ENCODE data around the gene UGT1A6.
"Not testable (repeated sequence)": the region's sequence is repeated elsewhere in the genome, so short reads cannot be mapped to it uniquely, and the experiment has no call there.

The UGT1A6 gene

DNA sequence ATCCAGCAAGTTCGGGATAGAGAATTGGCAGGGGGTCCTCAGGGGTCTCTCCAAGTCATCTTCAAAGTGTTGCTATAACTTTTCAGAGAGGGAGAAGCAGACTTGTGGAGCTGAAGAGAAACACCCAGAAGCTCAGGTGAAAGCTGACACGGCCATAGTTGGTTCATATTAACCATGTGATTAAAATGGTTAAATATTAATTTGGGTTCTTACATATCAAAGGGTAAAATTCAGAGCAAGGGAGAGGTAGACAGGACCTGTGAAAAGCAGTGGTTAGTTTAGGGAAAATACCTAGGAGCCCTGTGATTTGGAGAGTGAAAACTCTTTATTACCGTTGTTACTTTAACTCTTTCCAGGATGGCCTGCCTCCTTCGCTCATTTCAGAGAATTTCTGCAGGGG lies at the start of gene UGT1A6:
TSS of gene UGT1A6 (plus strand) at position 243 of the 400 bp plus-strand sequence. CDS start at position 358, 115 bp downstream.
- DNase-seq (ENCODE audit: low spot score): no peak

DNA sequence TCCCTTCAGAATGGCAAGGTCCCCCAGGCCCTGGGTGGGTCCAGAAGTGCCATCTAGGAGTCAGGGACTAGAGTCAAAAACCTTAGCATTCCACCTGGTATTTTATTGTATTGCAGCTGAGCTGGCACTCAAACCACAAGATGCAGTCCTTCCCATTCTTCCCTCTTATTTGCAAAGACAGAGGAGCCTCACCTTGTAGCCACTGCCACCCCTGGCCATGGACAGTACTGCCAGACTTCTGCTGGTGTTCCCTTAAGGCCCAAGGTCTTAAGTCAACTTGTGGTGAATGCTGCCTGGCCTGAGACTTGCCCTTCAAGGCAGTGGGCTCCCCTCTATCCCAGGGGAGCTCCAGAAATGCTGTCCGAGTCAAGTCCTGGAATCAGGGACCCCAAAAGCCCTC lies 49.6 kb upstream of the UGT1A6 start:
- DNase-seq (ENCODE audit: low spot score): no peak

DNA sequence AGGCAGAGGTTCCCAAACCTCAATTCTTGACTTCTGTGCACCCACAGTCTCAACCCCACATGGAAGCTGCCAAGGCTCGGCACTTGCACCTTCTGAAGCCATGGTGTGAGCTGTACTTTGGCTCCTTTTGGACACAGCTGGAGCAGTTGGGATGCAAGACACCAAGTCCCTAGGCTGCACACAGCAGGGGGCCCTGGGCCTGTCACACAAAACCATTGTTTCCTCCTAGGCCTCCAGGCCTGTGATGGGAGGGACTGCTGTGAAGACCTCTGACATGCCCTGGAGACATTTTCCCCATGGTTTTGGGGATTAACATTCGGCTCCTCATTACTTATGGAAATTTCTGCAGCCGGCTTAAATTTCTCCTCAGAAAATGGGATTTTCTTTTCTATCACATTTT lies 46.7 kb upstream of the UGT1A6 start:
- not testable (repeated sequence) for DNase-seq (ENCODE audit: low spot score)

- no peak for DNase-seq (ENCODE audit: low spot score)
Measured at GRCh38 chr2:233650981-233651380, 41.7 kb upstream of the UGT1A6 start.

GRCh38 chr2:233651430-233651829 lies 41.3 kb upstream of the UGT1A6 start:
- DNase-seq (ENCODE audit: low spot score): no peak

- no peak for DNase-seq (ENCODE audit: low spot score)
Measured at GRCh38 chr2:233654501-233654900, 38.2 kb upstream of the UGT1A6 start.

DNA sequence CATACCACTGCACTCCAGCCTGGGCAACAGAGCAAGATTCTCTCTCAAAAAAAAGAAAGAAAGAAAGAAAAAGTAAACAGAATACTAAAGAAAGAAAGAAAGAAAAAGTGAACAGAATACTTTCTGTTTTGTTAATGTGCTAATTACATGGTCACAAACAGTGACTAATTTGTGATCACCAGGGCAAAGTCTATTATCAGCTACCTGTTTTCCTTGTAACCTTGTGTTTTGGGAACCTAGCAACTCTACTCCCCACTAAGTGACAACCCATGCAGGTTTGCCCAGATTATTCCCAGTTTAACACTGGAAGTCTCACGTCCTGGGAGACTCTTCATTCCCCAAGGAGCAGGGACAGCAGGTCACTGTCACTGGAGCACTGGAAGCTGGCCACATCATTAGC lies 37.6 kb upstream of the UGT1A6 start:
- DNase-seq (ENCODE audit: low spot score): no peak

- not testable (repeated sequence) for DNase-seq (ENCODE audit: low spot score)
Measured at GRCh38 chr2:233655943-233656342, 36.7 kb upstream of the UGT1A6 start.

GRCh38 chr2:233656443-233656842 lies 36.2 kb upstream of the UGT1A6 start:
- no peak for DNase-seq (ENCODE audit: low spot score)

DNA sequence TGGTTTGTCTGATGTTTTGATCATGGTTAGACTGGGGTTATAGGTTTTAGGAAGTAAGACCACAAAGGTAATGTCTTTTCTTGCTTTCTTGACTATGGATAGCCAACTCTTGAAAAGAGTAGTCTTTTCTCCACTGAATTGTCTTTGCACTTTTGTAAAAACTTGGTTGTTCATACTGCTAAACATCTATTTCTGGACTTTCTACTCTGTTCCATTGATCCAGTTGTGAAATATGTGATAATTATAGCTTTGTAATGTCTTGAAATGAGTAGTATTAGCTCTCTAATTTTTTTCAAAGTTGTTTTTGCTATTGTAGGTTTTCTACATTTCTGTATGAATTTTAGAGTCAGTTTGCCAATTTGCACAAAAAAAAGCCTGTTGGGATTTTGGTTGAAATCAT lies 34.1 kb upstream of the UGT1A6 start:
- DNase-seq (ENCODE audit: low spot score): no peak

DNA sequence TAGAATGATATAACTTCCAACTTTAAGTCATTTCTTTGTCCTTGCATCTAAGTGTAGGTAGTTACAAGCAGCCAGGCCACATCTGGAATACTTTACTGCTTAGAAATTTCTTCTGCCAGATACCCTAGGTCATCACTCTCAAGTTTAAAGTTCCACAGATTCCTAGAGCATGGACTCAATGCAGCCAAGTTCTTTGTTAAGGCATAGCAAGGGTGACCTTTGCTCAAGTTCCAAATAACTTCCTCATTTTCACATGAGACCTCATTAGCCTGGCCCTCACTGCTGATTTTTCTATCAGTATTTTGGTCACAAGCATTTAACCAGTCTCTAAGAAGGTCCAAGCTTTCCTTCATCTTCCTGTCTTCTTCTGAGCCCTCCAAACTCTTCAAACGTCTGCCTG lies 28.8 kb upstream of the UGT1A6 start:
- no peak for DNase-seq (ENCODE audit: low spot score)

DNA sequence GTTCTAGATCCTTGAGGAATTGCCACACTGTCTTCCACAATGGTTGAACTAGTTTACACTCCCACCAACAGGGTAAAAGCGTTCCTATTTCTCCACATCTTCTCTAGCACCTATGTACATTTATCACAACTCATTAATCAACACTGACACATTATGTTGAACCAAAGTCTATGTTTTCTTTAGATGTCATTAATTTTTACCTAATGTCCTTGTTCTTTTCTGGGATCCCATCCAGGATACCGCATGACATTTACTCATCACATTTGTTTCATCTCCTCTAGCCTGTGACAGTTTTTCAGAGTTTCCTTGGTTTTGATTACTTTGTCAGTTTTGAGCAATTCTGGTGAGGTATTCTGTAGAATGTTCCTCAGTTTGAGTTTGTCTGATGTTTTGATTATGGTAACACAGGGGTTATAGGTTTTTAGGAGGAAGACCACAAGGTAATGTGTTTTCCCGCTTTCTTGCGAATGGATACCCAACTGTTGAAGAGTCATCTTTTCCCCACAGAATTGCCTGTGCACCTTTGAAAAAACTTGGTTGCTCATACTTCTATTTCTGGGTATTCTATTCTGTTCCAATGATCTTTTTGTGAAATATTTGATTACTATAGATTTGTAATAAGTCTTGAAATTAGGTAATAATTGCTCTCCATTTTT lies 24.0 kb upstream of the UGT1A6 start:
- DNase-seq (ENCODE audit: low spot score): no peak

GRCh38 chr2:233671290-233672161 lies 21.2 kb upstream of the UGT1A6 start, which contains the start of gene UGT1A9:
TSS of gene UGT1A9 (plus strand) at chr2:233671898. CDS start at chr2:233671935, 37 bp downstream.
- DNase-seq (ENCODE audit: low spot score): no peak

- DNase-seq (ENCODE audit: low spot score): no peak
Measured at GRCh38 chr2:233672886-233673285, 19.8 kb upstream of the UGT1A6 start.

GRCh38 chr2:233673896-233674295 lies 18.8 kb upstream of the UGT1A6 start:
- DNase-seq (ENCODE audit: low spot score): no peak

- no peak for DNase-seq (ENCODE audit: low spot score)
Measured at GRCh38 chr2:233674314-233674713, 18.4 kb upstream of the UGT1A6 start.

DNA sequence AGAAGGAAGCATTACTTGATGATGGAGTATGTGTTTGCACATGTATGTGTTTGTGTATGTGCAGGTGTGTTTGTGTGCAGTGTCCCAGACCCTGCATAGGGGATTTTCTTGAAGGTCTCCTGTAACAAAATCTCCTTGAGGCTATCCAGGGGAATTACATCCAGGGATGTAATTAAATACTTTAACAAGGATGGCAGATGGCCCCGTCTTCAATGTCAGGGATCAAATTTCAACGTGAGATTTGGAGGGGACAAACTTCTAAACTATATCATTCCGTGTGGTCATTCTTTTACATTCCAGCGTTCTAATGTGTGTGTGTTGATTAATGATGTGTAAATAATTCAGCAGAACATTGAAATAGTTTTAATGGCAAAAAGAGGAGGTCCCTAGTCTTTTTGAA lies 17.7 kb upstream of the UGT1A6 start:
- no peak for DNase-seq (ENCODE audit: low spot score)

GRCh38 chr2:233676046-233676445 lies 16.6 kb upstream of the UGT1A6 start:
- no peak for DNase-seq (ENCODE audit: low spot score)

DNA sequence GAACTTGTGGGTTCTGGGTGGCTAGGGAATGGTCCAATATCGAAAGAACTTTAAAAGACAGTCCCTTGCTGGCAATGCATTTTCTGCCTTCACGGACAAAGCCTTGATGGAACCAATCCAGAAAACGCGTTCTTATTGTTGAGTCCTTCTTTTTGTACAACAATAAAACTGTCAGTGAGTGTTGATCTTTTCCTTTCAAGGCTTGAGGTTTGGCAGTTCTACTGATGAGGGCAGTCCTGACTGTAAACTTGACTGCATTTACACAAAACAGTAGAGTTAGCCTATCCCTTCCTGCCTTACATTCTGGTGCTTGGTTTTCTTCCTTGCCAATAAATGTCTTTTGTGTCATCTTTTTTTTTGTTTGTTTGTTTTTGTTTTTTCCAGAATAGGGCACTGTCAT lies 13.5 kb upstream of the UGT1A6 start:
- no peak for DNase-seq (ENCODE audit: low spot score)

- no peak for DNase-seq (ENCODE audit: low spot score)
Measured at GRCh38 chr2:233680361-233681045, 12.2 kb upstream of the UGT1A6 start.

DNA sequence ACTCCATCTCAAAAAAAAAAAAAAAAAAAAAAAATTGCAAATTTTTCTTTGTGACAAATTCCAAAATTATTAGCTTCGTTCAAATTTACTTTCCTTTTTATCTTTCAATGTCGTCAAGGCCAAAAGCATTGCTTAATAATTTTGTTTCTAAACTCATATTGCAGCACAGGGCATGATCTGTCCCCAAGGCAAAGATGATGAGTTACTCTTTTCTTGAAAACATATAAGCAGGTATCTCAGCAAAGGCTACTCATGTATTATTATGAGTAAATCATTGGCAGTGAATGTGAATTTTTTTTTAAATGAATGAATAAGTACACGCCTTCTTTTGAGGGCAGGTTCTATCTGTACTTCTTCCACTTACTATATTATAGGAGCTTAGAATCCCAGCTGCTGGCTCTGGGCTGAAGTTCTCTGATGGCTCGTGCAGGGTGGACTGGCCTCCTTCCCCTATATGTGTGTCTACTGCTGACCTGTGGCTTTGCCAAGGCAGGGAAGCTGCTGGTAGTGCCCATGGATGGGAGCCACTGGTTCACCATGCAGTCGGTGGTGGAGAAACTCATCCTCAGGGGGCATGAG lies 11.1 kb upstream of the UGT1A6 start, which contains the start of gene UGT1A7:
TSS of gene UGT1A7 (plus strand) at position 381 of the 579 bp plus-strand sequence. CDS start at position 418, 37 bp downstream.
- no peak for DNase-seq (ENCODE audit: low spot score)

- DNase-seq (ENCODE audit: low spot score): no peak
Measured at GRCh38 chr2:233684640-233685039, 8.1 kb upstream of the UGT1A6 start.

Data from CD4-positive, alpha-beta T cell treated with Interleukin-15 for 4 hours (primary cell).